Astrocyte (in vitro differentiated cells and primary cell): ENCODE results near the gene NUDT19.

Source experiments
- CTCF ChIP-seq: IDR thresholded peaks from 2 replicates; pipeline ENCODE4 v1.5.1; 2011; ENCODE audit warnings: low read depth, mild to moderate bottlenecking, inconsistent platforms, low read length, moderate library complexity; ENCODE audit not compliant: insufficient read depth
- EZH2 ChIP-seq: IDR thresholded peaks from 2 replicates; pipeline ENCODE4 v1.6.1; 2012; ENCODE audit warnings: mild to moderate bottlenecking, low read length, inconsistent platforms; ENCODE audit not compliant: insufficient read depth

GRCh38 chr19:32642771-32643170 is 48.9 kb upstream of the NUDT19 start:
- TF ChIP-seq CTCF (no peak), EZH2 (no peak)
